ENCODE results near the gene SPSB2. TPM values are rescaled to one million over a fixed set of nuclear protein-coding genes. Genes with fewer than 3 reads are reported as not detected.
"Not testable (repeated sequence)": the region's sequence is repeated elsewhere in the genome, so short reads cannot be mapped to it uniquely, and the experiment has no call there.

SPSB2 gene
- total RNA-seq, 1 donor from 2014 or later: 11.5 TPM

DNA sequence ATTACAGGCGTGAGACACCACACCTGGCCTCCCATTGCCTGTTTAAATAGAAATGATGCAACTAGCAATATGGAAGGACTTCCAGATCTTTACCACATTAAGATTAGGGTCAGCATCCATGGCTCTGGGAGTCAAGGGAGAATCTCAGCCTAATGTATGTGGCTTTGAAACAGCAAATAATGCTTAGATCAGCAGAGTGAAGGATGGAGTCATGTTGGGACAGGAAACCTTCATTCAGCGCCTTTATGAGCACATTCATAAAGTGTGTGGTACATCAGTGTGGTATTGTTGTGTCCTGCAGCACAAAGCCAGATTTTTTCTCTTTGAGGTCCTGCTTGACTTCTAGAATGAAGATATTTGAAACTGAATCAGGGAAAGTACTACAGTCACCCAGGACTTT, 15.3 kb upstream of the SPSB2 start:
- Mint-ChIP-seq H3K4me3 (ENCODE audit: unreplicated experiment) (no peak overlapping the region), H3K27ac (ENCODE audit: unreplicated experiment) (no peak overlapping the region)
- TF ChIP-seq, protein P1, sequence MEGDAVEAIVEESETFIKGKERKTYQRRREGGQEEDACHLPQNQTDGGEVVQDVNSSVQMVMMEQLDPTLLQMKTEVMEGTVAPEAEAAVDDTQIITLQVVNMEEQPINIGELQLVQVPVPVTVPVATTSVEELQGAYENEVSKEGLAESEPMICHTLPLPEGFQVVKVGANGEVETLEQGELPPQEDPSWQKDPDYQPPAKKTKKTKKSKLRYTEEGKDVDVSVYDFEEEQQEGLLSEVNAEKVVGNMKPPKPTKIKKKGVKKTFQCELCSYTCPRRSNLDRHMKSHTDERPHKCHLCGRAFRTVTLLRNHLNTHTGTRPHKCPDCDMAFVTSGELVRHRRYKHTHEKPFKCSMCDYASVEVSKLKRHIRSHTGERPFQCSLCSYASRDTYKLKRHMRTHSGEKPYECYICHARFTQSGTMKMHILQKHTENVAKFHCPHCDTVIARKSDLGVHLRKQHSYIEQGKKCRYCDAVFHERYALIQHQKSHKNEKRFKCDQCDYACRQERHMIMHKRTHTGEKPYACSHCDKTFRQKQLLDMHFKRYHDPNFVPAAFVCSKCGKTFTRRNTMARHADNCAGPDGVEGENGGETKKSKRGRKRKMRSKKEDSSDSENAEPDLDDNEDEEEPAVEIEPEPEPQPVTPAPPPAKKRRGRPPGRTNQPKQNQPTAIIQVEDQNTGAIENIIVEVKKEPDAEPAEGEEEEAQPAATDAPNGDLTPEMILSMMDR (IDR thresholded peaks at IDR 0.05): no peak

DNA sequence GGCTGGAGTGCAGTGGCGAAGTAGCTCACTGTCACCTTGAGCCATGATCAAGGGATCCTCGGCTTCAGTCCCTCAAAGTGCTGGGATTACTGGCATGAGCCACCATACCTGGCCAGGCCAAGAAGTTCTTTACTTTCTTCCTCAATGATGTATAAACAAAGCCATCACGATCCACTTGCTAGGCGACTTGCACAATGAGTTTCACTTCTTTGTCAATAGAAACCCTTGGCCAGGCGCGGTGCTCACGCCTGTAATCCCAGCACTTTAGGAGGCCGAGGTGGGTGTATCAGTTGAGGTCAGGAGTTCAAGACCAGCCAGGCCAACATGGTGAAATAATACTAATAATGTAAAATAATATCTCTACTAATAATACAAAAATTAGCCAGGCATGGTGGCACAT, 14.4 kb upstream of the SPSB2 start:
- Mint-ChIP-seq H3K36me3 (ENCODE audit: unreplicated experiment) (no peaks in the 10 kb centered on the region), H3K27ac (ENCODE audit: unreplicated experiment) (no peak overlapping the region)
- TF ChIP-seq, protein P1 (IDR thresholded peaks at IDR 0.05): no peak

More for the DNA sequence above, 15.3 kb upstream of the SPSB2 start:
- peaks cover 14% of the 10 kb centered on the region for H3K4me1 Mint-ChIP-seq (ENCODE audit: unreplicated experiment)
- no peaks in the 10 kb centered on the region for H3K9me3 Mint-ChIP-seq (ENCODE audit: unreplicated experiment)
- no peaks in the 10 kb centered on the region for H3K27me3 Mint-ChIP-seq (ENCODE audit: unreplicated experiment)
- DNase-seq (ENCODE audit: extremely low spot score, unreplicated experiment): no peak
- H3K36me3 Mint-ChIP-seq (ENCODE audit: unreplicated experiment): no peaks in the 10 kb centered on the region

DNA sequence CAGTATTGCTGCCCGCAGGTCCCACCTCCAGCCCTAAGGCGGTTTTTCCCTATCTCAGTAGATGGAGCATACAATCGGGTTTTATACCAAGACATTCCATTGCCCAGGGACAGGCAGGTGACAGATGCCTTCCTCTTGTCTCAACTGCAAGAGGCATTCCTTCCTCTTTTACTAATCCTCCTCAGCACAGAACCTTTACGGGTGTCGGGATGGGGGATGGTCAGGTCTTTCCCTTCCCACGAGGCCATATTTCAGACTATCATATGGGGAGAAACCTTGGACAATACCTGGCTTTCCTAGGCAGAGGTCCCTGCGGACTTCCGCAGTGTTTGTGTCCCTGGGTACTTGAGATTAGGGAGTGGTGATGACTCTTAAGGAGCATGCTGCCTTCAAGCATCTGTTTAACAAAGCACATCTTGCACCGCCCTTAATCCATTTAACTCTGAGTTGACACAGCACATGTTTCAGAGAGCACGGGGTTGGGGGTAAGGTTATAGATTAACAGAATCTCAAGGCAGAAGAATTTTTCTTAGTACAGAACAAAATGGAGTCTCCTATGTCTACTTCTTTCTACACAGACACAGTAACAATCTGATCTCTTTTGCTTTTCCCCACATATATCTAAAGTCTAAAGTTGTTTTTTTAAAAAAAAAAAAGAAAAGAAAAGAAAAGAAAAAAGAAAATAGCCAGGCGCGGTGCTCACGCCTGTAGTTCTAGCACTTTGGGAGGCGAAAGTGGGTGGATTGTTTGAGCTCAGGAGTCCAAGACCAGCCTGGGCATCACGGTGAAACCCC, 13.3 kb upstream of the SPSB2 start:
- peak overlapping the region; percentile 35 for H3K27ac Mint-ChIP-seq (ENCODE audit: unreplicated experiment)
- H3K4me1 Mint-ChIP-seq (ENCODE audit: unreplicated experiment); DNase-seq (ENCODE audit: extremely low spot score, unreplicated experiment); H3K9me3 Mint-ChIP-seq (ENCODE audit: unreplicated experiment); H3K36me3 Mint-ChIP-seq (ENCODE audit: unreplicated experiment); H3K4me3 Mint-ChIP-seq (ENCODE audit: unreplicated experiment); H3K27me3 Mint-ChIP-seq (ENCODE audit: unreplicated experiment): not testable (repeated sequence)

More for the DNA sequence above, 14.4 kb upstream of the SPSB2 start:
- no peak for DNase-seq (ENCODE audit: extremely low spot score, unreplicated experiment)
- no peak overlapping the region for H3K4me3 Mint-ChIP-seq (ENCODE audit: unreplicated experiment)
- no peaks in the 10 kb centered on the region for H3K27me3 Mint-ChIP-seq (ENCODE audit: unreplicated experiment)
- H3K9me3 Mint-ChIP-seq (ENCODE audit: unreplicated experiment): no peaks in the 10 kb centered on the region
- peaks cover 12% of the 10 kb centered on the region for H3K4me1 Mint-ChIP-seq (ENCODE audit: unreplicated experiment)

DNA sequence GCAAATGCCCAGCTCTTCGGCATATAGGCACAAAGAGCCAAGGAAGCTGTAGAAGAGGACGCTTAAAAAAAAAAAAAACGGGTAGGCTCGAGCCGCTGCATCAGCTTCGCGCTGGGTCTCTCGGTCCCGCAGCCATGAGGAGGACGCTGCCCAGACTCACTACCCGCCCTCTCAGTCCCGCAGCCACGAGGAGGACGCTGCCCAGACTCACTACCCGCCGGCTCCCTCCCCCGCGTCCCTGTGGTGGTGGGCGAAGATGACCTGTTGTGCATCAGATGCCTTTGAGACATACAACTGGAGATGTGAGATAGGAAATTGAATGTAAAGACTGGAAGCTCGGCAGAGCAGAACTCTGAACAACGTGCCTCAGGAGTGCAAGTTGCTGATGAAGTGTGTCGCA, 11.4 kb upstream of the SPSB2 start:
- no peaks in the 10 kb centered on the region for H3K9me3 Mint-ChIP-seq (ENCODE audit: unreplicated experiment)
- H3K4me1 Mint-ChIP-seq (ENCODE audit: unreplicated experiment): no peaks in the 10 kb centered on the region
- no peak overlapping the region for H3K27ac Mint-ChIP-seq (ENCODE audit: unreplicated experiment)
- H3K27me3 Mint-ChIP-seq (ENCODE audit: unreplicated experiment): no peaks in the 10 kb centered on the region
- no peak for DNase-seq (ENCODE audit: extremely low spot score, unreplicated experiment)
- no peaks in the 10 kb centered on the region for H3K36me3 Mint-ChIP-seq (ENCODE audit: unreplicated experiment)
- no peak overlapping the region for H3K4me3 Mint-ChIP-seq (ENCODE audit: unreplicated experiment)
- TF ChIP-seq, protein P1 (IDR thresholded peaks at IDR 0.05): no peak

DNA sequence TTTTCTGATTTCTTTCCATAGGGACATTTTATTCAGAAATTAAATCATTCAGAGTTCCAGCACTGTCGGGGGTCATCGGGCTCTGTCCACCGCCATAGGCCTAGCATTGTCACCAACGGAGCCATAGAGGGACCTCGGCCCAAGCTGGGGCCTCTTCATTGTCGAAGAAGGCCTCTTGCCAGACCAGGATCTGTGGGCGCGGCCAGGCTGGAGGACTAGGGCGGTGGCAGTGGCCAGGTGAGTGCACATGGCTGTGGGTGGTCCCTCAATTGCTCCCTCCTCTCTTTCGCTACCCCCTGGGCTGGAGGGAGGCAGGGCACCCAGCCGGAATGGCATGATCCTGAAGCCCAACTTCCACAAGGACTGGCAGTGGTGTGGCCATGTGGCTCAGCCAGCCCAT, 10.6 kb upstream of the SPSB2 start:
- Mint-ChIP-seq H3K4me1 (ENCODE audit: unreplicated experiment) (no peaks in the 10 kb centered on the region), H3K27me3 (ENCODE audit: unreplicated experiment) (no peaks in the 10 kb centered on the region), H3K4me3 (ENCODE audit: unreplicated experiment) (no peak overlapping the region), H3K36me3 (ENCODE audit: unreplicated experiment) (no peaks in the 10 kb centered on the region), H3K9me3 (ENCODE audit: unreplicated experiment) (no peaks in the 10 kb centered on the region), H3K27ac (ENCODE audit: unreplicated experiment) (no peak overlapping the region)
- TF ChIP-seq, protein P1 (IDR thresholded peaks at IDR 0.05): no peak
- no peak for DNase-seq (ENCODE audit: extremely low spot score, unreplicated experiment)

Data from osteocyte (in vitro differentiated cells).